Activated T-cell treated with anti-CD3 and anti-CD28 coated beads, Interleukin-2, amount 50 U/mL, for 48 hours (primary cell): ENCODE data around the gene SRCAP.

Experiments
- DNase-seq, 2 experiments: peaks; one replicate each; pipeline ENCODE4 v3.0.0-alpha.2; 2020

SRCAP gene

DNA sequence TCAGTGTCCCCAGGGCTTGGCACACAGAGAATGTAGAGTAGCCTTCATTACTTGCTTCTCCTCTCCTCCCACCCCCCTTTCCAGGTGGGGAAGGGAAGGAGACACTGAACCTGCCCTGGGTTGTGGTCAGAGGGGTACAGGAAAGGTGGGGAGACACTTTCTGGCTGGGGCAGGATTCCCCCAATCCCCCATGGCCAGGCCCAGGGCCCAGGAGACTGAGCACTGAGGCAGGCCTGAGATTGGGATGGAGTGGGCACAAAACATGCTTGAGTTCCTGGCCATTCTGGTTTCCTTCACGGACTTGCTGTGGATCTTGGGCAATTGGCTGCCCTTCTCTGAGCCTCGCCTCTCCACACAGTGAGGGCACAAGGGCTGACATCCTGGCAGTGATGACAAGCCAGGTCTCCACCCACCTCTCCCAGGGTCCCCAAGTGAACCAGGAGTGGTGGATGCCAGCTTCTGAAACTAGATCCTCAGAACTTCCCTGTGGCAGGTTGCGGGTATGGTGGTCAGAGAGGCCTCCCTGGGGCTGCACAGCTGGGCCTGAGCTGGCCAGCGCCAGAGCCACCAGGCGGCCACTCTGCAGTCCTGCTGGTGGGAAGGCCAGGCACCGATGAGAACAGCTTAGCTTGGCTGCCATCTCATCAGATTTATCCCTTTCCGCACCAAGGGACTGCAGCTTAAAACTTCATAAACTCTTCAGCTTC is 78.8 kb downstream of the SRCAP start:
- DNase-seq: no peak

GRCh38 chr16:30778549-30779244 is 79.7 kb downstream of the SRCAP start:
- DNase-seq: no peak

- no peak for DNase-seq
Observed at GRCh38 chr16:30779596-30779995, 80.6 kb downstream of the SRCAP start.

- DNase-seq: no peak
Observed at GRCh38 chr16:30780021-30780420, 81.0 kb downstream of the SRCAP start.

- DNase-seq: no peak
Observed at GRCh38 chr16:30780549-30780948, 81.6 kb downstream of the SRCAP start.

DNA sequence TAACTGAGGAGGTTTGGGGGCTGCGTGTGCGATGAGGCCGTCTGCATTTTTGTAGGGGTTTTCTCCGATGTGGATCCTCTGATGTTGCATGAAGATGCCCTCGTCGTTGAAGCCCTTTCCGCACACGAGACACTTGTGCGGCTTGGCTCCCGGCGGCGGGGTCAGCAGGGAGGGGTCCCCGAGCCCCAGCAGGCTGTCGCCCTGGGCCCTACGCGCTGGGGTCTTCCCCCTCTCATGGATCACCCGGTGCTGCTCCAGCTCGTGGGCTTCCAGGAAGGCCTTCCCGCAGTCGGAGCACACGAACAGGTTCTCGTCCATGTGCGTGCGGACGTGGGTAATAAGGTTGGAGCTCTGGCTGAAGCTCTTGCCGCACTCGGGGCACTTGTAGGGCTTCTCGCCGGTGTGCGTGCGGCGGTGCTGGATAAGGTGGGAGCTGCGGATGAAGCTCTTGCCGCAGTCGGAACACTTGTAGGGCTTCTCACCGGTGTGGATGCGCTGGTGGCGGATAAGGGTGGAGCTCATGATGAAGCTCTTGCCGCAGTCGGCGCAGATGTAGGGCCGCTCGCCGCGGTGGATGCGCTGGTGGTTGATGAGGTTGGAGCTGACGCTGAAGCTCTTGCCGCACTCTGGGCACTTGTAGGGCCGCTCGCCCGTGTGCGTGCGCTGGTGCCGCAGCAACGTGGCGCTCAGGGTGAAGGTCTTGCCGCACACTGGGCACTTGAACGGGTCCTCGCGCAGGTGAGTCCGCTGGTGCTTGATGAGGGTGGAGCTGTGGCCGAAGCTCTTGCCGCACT is 83.7 kb downstream of the SRCAP start:
- no peak for DNase-seq

DNA sequence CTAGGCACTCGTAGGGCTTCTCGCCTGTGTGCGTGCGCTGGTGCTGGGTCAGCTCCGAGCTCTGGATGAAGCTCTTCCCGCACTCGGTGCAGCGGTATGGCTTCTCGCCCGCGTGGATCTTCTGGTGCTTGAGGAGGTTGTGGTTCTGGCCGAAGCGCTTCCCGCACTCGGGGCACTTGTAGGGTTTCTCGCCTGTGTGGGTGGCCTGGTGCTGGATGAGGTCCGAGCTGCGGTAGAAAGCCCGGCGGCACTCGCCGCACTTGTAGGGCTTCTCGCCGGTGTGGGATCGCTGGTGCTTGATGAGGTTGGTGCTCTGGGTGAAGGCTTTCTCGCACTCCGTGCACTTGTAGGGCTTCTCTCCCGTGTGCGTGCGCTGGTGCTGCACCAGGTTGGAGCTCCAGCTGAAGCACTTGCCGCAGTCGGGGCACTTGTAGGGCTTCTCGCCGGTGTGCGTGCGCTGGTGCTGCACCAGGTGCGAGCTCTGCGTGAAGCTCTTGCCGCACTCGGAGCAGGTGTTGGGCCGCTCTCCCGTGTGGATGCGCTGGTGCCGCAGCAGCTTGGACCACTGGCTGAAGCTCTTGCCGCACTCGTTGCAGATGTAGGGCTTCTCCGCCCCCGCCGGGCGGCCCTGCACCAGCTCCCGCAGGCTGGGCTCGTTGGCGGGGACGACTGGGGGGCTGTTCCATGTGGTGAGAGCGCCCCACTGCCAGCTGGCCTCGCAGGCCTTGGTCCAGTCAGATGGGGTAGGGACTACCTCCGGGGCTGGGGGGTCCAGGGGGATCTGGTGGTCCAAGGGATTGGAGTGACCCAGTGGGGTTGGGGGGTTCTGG is 84.5 kb downstream of the SRCAP start:
- no peak for DNase-seq

DNA sequence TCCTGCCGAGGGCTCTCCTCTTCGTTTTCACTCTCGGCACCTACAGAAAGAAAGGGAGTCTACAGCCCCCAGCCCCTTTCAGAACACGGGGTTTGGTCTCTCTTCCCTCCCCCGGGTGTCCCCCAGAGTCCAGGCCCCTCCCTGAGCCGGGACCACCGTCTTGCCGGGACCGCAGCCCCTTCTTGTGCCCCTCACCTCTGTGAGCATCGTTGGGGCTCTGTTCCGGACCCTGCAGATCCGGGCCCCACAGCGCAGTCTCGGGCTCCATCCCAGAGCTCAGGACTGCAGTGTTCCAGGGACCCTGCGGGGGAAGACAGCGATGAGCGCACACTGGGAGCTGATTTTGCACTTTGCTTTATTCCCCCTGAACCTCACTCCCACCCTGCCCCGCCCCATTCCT is 85.2 kb downstream of the SRCAP start:
- DNase-seq: no peak

- DNase-seq: no peak
Observed at GRCh38 chr16:30785126-30786106, 86.4 kb downstream of the SRCAP start.

- DNase-seq: peak; percentile 45
Observed at GRCh38 chr16:30786115-30786935, 87.4 kb downstream of the SRCAP start.

DNA sequence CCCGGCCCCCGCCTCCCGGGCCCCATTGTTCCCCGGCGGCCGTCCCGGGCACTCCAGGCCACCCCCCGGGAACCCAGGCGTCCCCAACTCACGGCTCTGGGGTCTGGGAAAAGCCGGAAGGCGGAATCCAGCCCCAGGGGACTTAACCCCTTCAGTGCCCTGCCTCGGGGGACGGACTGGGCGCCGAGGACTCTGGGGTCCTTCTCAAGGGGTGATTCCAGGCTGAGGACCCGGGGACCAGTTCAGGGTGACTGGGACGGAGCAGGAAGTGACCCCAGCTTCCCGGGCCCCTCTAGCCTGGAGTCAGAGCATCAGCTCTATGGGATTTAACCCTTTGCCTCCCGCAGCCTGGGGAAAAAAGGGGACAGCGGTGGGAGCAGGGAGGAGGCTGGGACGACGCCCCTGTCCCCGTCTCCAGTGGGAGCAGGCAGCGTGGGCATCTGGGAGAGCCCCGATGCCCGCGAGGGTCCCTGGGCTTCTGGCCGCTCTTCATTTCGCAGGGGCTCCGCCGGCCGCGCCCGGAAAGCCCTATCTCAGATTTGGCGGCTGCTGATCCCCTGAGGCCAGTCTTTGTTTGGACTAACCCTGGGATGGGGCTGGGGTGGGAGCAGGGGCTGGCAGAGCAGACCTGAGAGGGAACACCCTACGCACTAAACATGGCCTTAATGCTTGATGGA is 88.1 kb downstream of the SRCAP start, which contains the start of gene ZNF629:
Gene ZNF629, minus strand, starts transcription at position 270 of the 677 bp plus-strand sequence. CDS start 2,723 bp downstream, outside the sequence.
- peak; percentile 56 to 60 for DNase-seq

GRCh38 chr16:30787613-30788378 is 88.8 kb downstream of the SRCAP start:
- DNase-seq: no peak
